GF-D8 (cell line): ENCODE measurements around the gene MEI4.
"Not testable (repeated sequence)": the region's sequence is repeated elsewhere in the genome, so short reads cannot be mapped to it uniquely, and the experiment has no call there.

Experiments
- DNase-seq: peaks from one replicate; lab custom pipeline; 2025; lab: John Stamatoyannopoulos, UW

MEI4 gene

GRCh38 chr6:77678048-77678447, 25.2 kb downstream of the MEI4 start:
- no peak for DNase-seq

GRCh38 chr6:77683515-77683914, 30.7 kb downstream of the MEI4 start:
- no peak for DNase-seq

- DNase-seq: no peak
Measured at GRCh38 chr6:77686931-77687330, 34.1 kb downstream of the MEI4 start.

DNA sequence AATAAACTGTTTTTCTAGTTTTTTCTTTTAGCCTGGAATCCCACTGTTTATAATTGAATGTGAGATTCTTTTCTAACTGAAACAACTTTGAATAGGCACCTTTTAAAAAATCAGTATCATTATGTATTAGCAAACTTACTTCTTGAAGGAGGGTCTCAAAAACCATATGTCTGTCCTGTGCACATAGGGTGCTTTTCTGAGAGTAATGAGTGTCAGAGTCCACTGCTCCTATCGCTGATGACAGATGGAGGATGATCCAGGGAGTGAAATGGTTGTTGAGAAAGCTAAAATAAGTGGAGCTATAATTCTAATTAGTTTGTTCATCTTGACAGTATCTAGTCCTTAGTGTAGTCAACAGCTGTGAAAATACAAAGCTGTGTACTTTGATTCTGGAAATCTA, 35.8 kb downstream of the MEI4 start:
- no peak for DNase-seq

GRCh38 chr6:77700095-77700494, 47.3 kb downstream of the MEI4 start:
- not testable (repeated sequence) for DNase-seq

DNA sequence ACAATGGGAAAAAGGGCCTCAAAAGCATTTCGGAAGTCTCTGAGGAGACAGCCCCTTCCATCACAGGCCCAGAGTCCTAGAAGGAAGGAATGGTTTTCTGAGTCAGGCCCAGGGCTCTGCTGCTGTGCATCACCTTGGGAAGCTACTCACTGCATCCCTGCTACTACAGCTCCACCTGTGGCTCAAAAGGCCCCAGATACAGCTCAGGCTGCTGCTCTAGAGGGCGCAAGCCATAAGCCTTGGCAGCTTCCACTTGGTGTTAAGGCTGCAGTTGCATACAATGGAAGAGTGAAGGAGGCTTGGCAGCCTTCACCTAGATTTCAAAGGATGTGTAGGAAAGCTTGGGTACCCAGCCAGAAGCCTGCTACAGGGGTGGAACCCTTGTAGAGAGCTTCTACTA, 54.8 kb downstream of the MEI4 start:
- no peak for DNase-seq

GRCh38 chr6:77715588-77715987, 62.7 kb downstream of the MEI4 start:
- DNase-seq: no peak

DNA sequence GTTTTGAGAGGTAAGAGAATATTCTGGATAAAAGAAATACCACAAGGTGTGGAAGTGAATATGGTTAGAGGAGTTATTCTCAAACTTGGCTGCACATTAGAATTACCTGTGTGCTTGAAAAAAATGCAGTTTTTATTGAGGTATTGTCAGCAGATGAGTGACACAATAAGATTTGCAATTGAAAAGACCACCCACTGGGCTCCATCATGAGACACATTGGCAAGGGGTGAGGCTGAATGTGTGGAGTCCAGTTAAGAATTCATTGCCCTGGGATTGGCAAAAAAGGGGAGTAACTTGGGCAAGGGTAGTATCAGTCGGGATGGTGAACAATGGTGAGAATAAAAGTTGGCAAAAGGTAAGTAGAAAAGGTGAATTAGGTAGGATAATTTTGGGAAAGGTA, 63.5 kb downstream of the MEI4 start:
- no peak for DNase-seq

DNA sequence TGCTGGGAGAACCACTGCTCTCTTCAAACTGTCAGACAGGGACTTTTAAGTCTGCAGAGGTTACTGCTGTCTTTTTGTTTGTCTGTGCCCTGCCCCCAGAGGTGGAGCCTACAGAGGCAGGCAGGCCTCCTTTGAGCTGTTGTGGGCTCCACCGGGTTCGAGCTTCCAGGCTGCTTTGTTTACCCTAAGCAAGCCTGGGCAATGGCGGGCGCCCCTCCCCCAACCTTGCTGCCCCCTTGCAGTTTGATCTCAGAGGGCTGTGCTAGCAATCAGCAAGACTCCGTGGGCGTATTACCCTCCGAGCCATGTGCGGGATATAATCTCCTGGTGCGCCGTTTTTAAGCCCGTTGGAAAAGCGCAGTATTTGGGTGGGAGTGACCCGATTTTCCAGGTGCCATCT, 83.2 kb downstream of the MEI4 start:
- not testable (repeated sequence) for DNase-seq

DNA sequence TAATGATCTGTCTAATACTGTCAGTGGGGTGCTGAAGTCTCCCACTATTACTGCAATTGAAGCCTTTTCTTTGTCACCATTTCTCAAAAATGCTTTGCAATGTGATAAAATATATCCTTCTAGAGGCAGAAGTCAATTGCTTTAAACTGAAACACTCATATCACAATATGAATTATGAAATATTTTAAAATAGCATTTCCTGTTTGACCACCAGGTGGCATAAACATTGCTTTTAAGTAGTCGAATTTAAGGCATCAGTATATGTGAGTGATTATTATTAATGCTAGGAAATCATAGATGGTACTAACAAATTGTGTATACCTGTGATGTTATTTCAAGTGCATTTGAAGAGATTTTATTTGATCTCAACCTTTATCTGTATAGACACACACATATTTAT, 87.5 kb downstream of the MEI4 start:
- DNase-seq: no peak

DNA sequence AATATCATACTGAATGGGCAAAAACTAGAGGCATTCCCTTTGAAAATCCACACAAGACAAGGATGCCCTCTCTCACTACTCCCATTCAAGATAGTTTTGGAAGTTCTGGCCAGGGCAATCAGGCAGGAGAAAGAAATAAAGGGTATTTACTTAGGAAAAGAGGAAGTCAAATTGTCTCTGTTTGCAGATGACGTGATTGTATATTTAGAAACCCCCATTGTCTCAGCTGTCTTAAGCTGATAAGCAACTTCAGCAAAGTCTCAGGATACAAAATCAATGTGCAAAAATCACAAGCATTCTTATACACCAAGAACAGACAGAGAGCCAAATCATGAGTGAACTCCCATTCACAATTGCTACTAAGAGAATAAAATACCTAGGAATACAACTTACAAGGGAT, 99.3 kb downstream of the MEI4 start:
- not testable (repeated sequence) for DNase-seq

DNA sequence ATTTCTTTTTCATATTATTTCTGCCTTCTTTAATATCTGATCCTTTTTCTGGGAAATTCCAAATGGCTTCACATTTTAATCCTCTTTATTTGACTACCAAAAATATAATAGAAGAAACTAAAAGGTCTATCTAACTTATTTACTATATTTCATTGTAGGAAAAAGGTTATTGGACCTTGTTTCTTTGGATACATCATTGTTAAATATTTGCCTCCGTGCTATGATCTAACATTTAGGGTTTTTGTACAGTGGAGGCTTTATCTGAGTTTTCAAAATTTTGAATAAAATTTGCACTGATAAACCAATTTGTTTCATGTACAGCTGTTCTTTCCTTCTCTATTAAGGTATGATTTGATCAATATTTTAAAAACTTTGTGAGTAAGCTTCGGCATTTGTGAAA, 109.5 kb downstream of the MEI4 start:
- no peak for DNase-seq

- DNase-seq: no peak
Measured at GRCh38 chr6:77763124-77763523, 110.3 kb downstream of the MEI4 start.

- DNase-seq: no peak
Measured at GRCh38 chr6:77764364-77764763, 111.5 kb downstream of the MEI4 start.

GRCh38 chr6:77773157-77773822, 120.5 kb downstream of the MEI4 start:
- DNase-seq: no peak

GRCh38 chr6:77774457-77774856, 121.6 kb downstream of the MEI4 start:
- DNase-seq: no peak

- no peak for DNase-seq
Measured at GRCh38 chr6:77776441-77776840, 123.6 kb downstream of the MEI4 start.

GRCh38 chr6:77778527-77778926, 125.7 kb downstream of the MEI4 start:
- no peak for DNase-seq

DNA sequence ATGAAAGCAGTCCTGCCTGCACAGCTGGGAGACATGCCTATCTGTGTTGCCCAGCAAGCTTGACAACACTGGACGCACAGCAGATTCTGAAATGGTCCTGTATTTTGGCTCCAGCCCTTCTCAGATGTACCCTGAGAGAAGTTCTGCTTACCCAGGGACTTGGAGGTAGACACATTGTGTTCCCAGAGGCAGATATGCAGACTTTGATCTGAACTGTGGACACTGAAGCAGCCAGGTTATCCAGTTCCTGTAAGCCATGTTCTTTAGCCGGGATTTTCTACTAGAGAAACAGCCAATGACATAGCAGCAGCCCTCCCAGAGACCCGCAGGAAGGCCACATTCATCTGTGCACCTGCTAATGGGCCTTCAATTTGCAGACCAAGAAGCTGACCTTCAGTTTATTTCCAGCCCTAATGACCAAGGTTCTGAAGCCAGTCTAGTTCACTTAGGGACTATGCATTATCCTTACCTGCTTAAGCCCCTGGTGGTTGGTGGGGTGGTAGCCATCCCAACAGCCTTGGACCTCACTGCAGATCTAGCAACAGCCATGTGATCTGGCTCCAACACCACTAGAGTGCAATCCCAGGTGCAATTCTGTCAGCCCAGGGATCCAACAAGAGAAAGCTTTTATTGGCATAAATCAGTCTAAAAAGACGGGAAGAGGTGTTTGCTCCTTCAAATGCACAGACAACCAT, 134.2 kb downstream of the MEI4 start:
- no peak for DNase-seq

DNA sequence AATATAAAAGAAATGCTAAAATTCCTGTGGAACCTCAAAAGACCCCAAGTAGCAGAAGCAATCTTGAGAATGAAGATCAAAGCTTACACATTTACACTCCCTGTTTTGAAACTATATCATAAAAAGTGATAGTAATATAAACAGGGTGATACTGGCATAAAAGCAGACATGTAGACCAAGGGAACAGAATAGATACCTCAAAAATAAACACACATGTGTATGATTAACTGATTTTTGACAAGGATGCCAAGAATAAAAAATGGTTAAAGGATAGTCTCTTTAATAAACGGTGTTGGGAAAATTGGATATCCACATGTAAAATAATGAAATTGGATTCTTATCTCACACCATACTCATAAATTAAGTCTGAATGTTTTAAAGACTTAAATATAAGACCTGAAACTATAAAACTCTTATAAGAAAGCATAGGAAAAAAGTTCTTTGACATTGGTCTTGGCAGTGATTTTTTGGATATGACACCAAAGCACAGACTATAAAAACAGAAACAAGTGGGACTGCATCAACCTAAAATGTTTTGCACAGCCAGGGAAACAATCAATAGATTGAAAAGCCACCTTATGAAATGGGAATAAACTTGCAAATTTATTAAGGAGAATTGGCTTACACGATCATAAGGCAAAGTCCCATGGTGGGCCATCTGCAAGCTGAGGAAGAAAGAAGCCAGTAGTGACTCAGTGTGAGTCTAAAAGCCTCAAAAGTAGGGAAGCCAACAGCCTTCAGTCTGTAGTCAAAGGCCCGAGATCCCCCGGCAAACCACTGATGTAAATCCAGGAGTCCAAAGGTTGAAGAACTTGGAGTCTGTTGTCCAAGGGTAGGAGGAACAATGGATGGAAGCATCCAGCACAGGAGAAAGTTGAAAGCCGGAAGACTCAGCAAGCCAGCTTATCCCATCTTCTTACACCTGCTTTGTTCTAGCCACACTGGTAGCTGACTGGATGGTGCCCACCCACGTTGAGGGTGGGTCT, 144.3 kb downstream of the MEI4 start:
- DNase-seq: no peak

GRCh38 chr6:77812304-77812703, 159.5 kb downstream of the MEI4 start:
- no peak for DNase-seq

DNA sequence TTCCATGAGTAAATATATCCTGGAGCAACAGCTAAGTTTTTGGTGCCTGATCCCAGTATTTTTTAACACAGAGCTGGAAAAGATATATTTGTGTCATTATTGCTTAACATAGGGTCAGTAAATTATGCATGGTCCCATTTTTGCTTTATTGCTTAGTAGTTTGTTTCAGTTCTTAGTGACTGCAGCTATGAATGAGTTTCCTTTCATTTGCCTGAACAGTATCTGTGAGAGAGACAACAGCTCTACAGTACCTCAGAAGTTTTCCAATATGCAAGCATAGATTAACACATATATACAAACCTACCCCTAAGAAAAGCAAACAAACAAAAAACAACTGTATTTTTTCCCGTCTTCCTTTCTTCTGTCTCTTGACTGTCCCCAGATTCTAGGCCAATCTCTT, 160.3 kb downstream of the MEI4 start:
- no peak for DNase-seq

DNA sequence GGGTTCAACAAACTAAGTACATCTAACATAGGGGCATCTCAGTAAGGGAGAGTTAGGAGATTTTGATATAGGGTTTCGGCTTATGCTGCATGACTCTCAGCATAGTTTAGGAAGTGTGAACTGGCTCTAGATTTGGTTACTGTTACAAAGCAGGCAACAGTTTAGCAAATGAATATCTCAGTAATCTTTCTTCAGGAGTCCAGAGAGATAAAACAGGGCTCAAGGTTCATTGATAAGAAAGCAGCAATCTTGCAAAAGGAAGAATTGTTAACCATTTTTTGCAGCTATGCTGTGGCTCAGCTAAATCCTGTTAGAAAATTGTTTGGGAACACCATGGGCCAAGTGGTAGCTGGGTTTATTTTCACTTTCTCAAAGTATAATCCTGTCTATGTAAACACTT, 161.3 kb downstream of the MEI4 start:
- DNase-seq: no peak
